Heart left ventricle (tissue), 13 donors: ENCODE data around the gene SPON2.

Source experiments
- CTCF ChIP-seq, 12 donors: fragments of 200-600 bp; sonication (generic) in 4 of 12; IDR thresholded peaks; one replicate each; pipeline versions ENCODE4 v1.5.0 to v1.8.0; 2018 to 2022; ENCODE audit warnings: antibody characterized with exemption in 12 of 12, mild to moderate bottlenecking in 5 of 12
- POLR2A ChIP-seq, 2 donors: fragments of 450-650 bp; IDR thresholded peaks; one replicate each; pipeline ENCODE4 v1.6.1; 2017; ENCODE audit warnings: antibody characterized with exemption in 2 of 2, mild to moderate bottlenecking in 2 of 2, moderate library complexity in 2 of 2
- donor health status: ischemic (EF 13 %, LVEDD 7.1; RV severe dilation, severe dysfunction).
- donor health status: DM: no; HTN: yes; CAD: no.
- donor health status: DM: no; HTN: no; CAD: no.
- donor health status: ischemic (EF 25% LVEDD 6.9; RV normal size, moderate dysfunction).
- donor health status: ischemic (EF 25% LVEDD 5.7; RV mildly dilated, moderate dysfunction).
- donor health status: ischemic (EF 35%, LVEDD 5.7; RV mildly dilated, moderate dysfunction).
- donor health status: nonischemic (EF 11% LVEDD 7.7; RV severe dilation, severe dysfunction).
- donor health status: DM: yes; HTN: yes; CAD: no.
- donor health status: PGD.
- donor health status: ischemic (EF 29% LVEDD 5.4; RV normal size, mild dysfunction).
- donor health status: nonischemic (EF 23%, LVEDD 6.1; RV moderate dilation, normal function).

- TF ChIP-seq CTCF (IDR thresholded peaks at IDR 0.05) (no peak), POLR2A (IDR thresholded peaks at IDR 0.05) (no peak)
Observed at GRCh38 chr4:1172228-1172851, at the start of gene SPON2.
